ENCODE data around the gene GPR39.

GPR39 gene

DNA sequence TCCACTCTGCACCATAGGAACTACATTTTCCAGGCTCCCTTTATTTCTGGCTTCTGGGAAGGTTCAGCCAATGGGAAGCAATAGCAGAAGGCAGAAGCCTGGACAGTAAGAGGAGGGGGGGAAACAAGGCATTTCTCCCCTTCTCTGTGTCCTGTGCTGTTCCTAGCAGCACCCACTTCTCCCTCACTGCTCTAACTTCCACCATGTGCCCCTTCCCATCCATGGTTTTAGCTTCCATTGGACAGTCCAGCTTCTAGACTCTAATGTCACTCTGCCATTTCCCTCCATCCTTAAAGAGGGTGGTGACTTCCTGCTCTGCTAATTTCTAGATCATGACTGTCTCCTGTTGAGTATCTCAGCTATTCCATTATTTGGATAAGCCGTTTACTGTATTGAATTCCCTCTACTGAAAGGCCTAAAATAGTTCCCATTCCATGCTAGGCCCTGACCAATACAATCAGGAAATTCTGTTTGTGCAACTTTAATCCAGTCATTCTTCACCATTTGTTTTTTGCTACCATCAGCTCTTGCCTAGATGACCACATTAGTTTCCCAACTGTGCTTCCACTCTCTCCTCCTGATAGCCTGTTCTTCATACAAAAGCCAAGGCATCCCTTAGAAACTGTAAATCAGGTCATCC lies 274.2 kb downstream of the GPR39 start:
- no peak for DNase-seq

GRCh38 chr2:132691556-132691955 lies 275.0 kb downstream of the GPR39 start:
- DNase-seq, result no peak

GRCh38 chr2:132692816-132693215 lies 276.2 kb downstream of the GPR39 start:
- DNase-seq, result no peak

Data from activated CD8-positive, alpha-beta memory T cell treated with anti-CD3 and anti-CD28 coated beads, Interleukin-2, amount 50 U/mL, for 4 hours (primary cell).